NCI-H2029 treated with DMSO at 0.1 percent for 48 hours (cell line): ENCODE data around the gene BATF2.
"Not testable (repeated sequence)": the region's sequence is repeated elsewhere in the genome, so short reads cannot be mapped to it uniquely, and the experiment has no call there.

Experiments used
- DNase-seq: peaks from one replicate; lab custom pipeline; 2025; lab: John Stamatoyannopoulos, UW

The BATF2 gene

GRCh38 chr11:64996710-64997380, at the start of gene BATF2:
BATF2 (minus strand) TSS chr11:64996971; CDS start chr11:64996914, 57 bp downstream.
- DNase-seq: peak; percentile 8

GRCh38 chr11:65045728-65046127, 49.0 kb upstream of the BATF2 start:
- DNase-seq: no peak

GRCh38 chr11:65045061-65045460, 48.3 kb upstream of the BATF2 start:
- no peak for DNase-seq

GRCh38 chr11:65043881-65044501, 47.2 kb upstream of the BATF2 start:
- no peak for DNase-seq

GRCh38 chr11:65042891-65043290, 46.1 kb upstream of the BATF2 start:
- DNase-seq: no peak

GRCh38 chr11:65040847-65041622, 44.3 kb upstream of the BATF2 start, which contains the start of gene SAC3D1:
SAC3D1 (plus strand) TSS chr11:65041210; CDS start chr11:65041293, 83 bp downstream.
- DNase-seq: peak; percentile 75

GRCh38 chr11:65040520-65040846, 43.7 kb upstream of the BATF2 start:
- DNase-seq: no peak

- no peak for DNase-seq
These were observed 40.2 kb upstream of the BATF2 start for GRCh38 chr11:65036931-65037330.

- DNase-seq: no peak
These were observed 38.8 kb upstream of the BATF2 start for GRCh38 chr11:65035579-65035978.

GRCh38 chr11:65034423-65034822, 37.7 kb upstream of the BATF2 start:
- DNase-seq: no peak

GRCh38 chr11:65032216-65032615, 35.4 kb upstream of the BATF2 start:
- DNase-seq: no peak

GRCh38 chr11:65027213-65028067, 30.7 kb upstream of the BATF2 start, which contains the start of gene SNX15:
SNX15 (plus strand) TSS chr11:65027439; CDS start chr11:65027538, 99 bp downstream.
- DNase-seq: peak; percentile 97

- DNase-seq: no peak
These were observed 30.0 kb upstream of the BATF2 start for GRCh38 chr11:65026810-65027209.

- DNase-seq: not testable (repeated sequence)
These were observed 26.7 kb upstream of the BATF2 start for GRCh38 chr11:65023502-65023901.

- no peak for DNase-seq
These were observed 24.7 kb upstream of the BATF2 start for GRCh38 chr11:65021509-65021908.

- no peak for DNase-seq
These were observed 24.2 kb upstream of the BATF2 start for GRCh38 chr11:65021003-65021402.

- no peak for DNase-seq
These were observed 23.1 kb upstream of the BATF2 start for GRCh38 chr11:65019824-65020223.

GRCh38 chr11:65017937-65018336, 21.2 kb upstream of the BATF2 start:
- no peak for DNase-seq

GRCh38 chr11:65016705-65017104, 19.9 kb upstream of the BATF2 start:
- no peak for DNase-seq

- no peak for DNase-seq
These were observed 18.0 kb upstream of the BATF2 start for GRCh38 chr11:65014726-65015227.

GRCh38 chr11:65013888-65014725, 17.3 kb upstream of the BATF2 start, which contains the start of gene ARL2:
ARL2 (plus strand) TSS chr11:65014160; CDS start chr11:65014208, 48 bp downstream.
- DNase-seq: peak; percentile 46
